GM18870 (cell line): ENCODE data around the gene CNTNAP3.
A peak's percentile ranks its signal among the peaks of the same experiment; 100 is the strongest.
"Not testable (repeated sequence)": the region's sequence is repeated elsewhere in the genome, so short reads cannot be mapped to it uniquely, and the experiment has no call there.

Source experiments
- ATAC-seq: cut with Tn5 transposase; IDR thresholded peaks from one replicate; pipeline ENCODE4 v1.9.1; 2021; ENCODE audit warnings: moderate library complexity; ENCODE audit not compliant: unreplicated experiment

CNTNAP3 gene

GRCh38 chr9:39073537-39073936, 214.4 kb downstream of the CNTNAP3 start:
- not testable (repeated sequence) for ATAC-seq

- ATAC-seq = not testable (repeated sequence)
Measured at GRCh38 chr9:39067683-39068082, 220.3 kb downstream of the CNTNAP3 start.

- not testable (repeated sequence) for ATAC-seq
Measured at GRCh38 chr9:39062966-39063365, 225.0 kb downstream of the CNTNAP3 start.

- ATAC-seq = not testable (repeated sequence)
Measured at GRCh38 chr9:39054453-39054852, 233.5 kb downstream of the CNTNAP3 start.

- not testable (repeated sequence) for ATAC-seq
Measured at GRCh38 chr9:39046833-39047232, 241.1 kb downstream of the CNTNAP3 start.

GRCh38 chr9:39042352-39042803, 245.6 kb downstream of the CNTNAP3 start:
- not testable (repeated sequence) for ATAC-seq

- ATAC-seq = not testable (repeated sequence)
Measured at GRCh38 chr9:39041774-39042173, 246.2 kb downstream of the CNTNAP3 start.

GRCh38 chr9:39039148-39039547, 248.8 kb downstream of the CNTNAP3 start:
- not testable (repeated sequence) for ATAC-seq

GRCh38 chr9:39038221-39038620, 249.7 kb downstream of the CNTNAP3 start:
- not testable (repeated sequence) for ATAC-seq

- not testable (repeated sequence) for ATAC-seq
Measured at GRCh38 chr9:39033849-39034248, 254.1 kb downstream of the CNTNAP3 start.

GRCh38 chr9:39030204-39031019, 257.6 kb downstream of the CNTNAP3 start:
- ATAC-seq = peak; percentile 48

GRCh38 chr9:39028855-39029254, 259.1 kb downstream of the CNTNAP3 start:
- not testable (repeated sequence) for ATAC-seq

- not testable (repeated sequence) for ATAC-seq
Measured at GRCh38 chr9:39028168-39028567, 259.8 kb downstream of the CNTNAP3 start.

GRCh38 chr9:39025911-39026588, 261.9 kb downstream of the CNTNAP3 start:
- not testable (repeated sequence) for ATAC-seq
